ENCODE results near the gene SFMBT2. TPM values are rescaled to one million over a fixed set of nuclear protein-coding genes. Genes with fewer than 3 reads are reported as not detected.

SFMBT2 gene
- total RNA-seq, 1 donor, result 2.0 TPM

DNA sequence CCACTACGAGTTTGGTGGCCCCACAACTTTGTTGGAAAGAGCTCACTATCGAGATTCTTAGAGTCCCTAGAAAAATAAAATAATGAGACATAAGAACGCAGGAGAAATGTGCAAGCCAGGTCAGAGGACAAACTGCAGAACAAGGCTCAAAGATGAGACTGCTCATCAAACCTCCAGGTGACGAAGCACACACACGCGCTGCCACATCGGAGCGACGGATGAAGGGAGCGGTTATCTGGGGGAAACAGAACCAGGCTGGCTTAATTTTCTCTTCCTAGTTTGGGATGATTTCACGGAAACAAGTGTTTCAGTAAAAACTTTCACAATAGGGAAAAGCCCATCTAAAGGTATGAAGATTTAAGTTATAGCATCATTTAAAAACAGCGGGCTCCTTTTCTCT is 231.3 kb downstream of the SFMBT2 start:
- DNase-seq (ENCODE audit: low read depth), result no peak
- TF ChIP-seq, protein P1, sequence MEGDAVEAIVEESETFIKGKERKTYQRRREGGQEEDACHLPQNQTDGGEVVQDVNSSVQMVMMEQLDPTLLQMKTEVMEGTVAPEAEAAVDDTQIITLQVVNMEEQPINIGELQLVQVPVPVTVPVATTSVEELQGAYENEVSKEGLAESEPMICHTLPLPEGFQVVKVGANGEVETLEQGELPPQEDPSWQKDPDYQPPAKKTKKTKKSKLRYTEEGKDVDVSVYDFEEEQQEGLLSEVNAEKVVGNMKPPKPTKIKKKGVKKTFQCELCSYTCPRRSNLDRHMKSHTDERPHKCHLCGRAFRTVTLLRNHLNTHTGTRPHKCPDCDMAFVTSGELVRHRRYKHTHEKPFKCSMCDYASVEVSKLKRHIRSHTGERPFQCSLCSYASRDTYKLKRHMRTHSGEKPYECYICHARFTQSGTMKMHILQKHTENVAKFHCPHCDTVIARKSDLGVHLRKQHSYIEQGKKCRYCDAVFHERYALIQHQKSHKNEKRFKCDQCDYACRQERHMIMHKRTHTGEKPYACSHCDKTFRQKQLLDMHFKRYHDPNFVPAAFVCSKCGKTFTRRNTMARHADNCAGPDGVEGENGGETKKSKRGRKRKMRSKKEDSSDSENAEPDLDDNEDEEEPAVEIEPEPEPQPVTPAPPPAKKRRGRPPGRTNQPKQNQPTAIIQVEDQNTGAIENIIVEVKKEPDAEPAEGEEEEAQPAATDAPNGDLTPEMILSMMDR (IDR thresholded peaks at IDR 0.05; ENCODE audit: insufficient read depth, low read length), result no peak
- H3K4me3 ChIP-seq (ENCODE audit: low read depth, low read length), result no peak overlapping the region

DNA sequence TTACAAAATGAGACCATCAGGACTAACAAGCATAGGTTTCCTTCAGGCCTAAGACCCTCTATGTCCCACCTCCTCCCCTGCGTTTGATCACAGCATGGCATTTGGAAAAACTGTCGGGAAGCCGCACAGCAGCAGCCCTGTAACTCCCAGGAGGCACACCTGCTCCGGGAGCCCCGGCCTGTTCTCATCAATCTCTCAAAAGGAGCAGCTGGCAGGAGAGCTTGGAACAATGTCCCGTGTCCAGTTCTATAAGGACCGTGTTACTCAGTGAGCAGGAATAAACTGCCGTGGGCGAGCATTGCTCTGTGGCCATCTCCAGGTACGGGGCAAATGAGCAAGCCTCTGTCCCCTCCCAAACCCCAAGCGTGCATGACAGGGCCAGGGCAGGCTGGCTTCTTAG is 236.9 kb downstream of the SFMBT2 start:
- no peak overlapping the region for H3K4me3 ChIP-seq (ENCODE audit: low read depth, low read length)
- no peak for DNase-seq (ENCODE audit: low read depth)
- TF ChIP-seq, protein P1 (IDR thresholded peaks at IDR 0.05; ENCODE audit: insufficient read depth, low read length), result no peak

DNA sequence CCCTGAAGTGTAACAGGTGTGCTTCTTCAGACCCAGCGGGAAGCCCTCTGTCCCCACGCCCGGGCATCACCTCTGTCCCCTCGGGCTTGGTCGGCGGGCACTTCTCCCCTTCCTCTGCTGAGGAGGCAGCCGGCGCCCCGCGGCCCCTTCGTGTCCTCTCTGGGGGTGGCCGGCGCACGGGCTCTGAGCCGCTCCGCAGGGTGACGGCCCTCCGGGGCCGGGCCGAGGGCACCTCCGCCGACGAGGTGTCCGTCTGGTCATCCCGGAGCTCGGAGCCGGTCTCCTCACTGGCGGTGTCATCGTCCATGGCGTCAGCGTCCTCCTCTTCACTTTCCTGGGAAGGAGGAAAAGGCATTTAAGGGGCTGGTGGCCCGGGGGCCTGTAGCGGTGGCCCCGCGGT is 239.0 kb downstream of the SFMBT2 start:
- TF ChIP-seq, protein P1 (IDR thresholded peaks at IDR 0.05; ENCODE audit: insufficient read depth, low read length), result no peak
- no peak for DNase-seq (ENCODE audit: low read depth)
- H3K4me3 ChIP-seq (ENCODE audit: low read depth, low read length), result no peak overlapping the region

DNA sequence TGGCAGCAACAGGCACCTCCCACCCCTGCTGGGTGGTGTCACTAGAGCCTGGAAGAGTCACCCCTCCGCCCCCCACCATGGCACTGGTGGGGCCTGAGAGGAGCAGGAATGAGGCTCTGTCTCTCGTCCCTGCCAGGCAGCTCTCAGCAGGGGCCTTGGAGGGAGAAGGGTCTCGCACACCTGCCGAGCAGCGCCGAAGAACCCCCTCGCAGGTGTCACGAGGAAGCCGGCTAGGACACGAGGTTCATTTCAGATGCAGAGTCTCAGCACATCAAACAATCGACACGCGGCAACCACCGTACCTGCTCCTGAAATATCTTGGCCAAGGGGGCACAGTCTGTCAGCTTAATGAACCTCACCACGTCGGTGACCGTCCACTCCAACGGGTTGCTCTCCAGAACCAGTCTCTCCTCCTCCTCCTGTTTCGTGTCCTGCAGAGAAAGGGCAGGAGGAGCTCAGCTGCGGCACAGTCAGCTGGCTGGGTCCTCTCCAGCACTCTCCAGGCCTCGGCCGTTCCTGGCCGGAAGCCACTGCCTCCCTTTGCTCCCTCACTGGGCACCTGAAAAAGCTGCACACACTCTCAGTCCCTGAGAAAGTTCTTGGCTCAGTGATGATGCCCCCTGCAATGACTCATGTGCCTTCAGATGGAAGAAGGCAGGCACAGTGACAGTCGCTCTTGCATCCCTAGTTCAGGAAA is 240.1 kb downstream of the SFMBT2 start:
- no peak for DNase-seq (ENCODE audit: low read depth)
- no peak overlapping the region for H3K4me3 ChIP-seq (ENCODE audit: low read depth, low read length)
- TF ChIP-seq, protein P1 (IDR thresholded peaks at IDR 0.05; ENCODE audit: insufficient read depth, low read length), result no peak

DNA sequence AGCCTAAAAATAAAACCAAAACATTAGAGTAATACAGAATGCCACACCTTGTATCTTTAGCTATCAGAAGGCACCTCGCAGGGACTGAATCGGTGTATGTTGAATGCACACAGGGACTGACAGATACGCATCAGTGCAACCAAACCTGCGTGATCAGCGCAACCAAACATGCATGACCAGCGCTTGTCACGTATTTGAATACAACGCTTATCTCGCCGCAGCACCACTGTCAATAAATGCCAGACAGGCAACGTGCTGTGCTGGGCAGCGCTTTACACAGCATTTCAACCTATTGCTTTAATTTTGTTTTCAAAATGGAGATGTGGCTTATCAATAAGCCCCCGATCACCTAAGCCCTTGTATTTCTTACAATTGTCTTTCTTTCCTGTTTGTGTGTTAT is 242.4 kb downstream of the SFMBT2 start:
- no peak for DNase-seq (ENCODE audit: low read depth)
- TF ChIP-seq, protein P1 (IDR thresholded peaks at IDR 0.05; ENCODE audit: insufficient read depth, low read length), result no peak
- no peak overlapping the region for H3K4me3 ChIP-seq (ENCODE audit: low read depth, low read length)

DNA sequence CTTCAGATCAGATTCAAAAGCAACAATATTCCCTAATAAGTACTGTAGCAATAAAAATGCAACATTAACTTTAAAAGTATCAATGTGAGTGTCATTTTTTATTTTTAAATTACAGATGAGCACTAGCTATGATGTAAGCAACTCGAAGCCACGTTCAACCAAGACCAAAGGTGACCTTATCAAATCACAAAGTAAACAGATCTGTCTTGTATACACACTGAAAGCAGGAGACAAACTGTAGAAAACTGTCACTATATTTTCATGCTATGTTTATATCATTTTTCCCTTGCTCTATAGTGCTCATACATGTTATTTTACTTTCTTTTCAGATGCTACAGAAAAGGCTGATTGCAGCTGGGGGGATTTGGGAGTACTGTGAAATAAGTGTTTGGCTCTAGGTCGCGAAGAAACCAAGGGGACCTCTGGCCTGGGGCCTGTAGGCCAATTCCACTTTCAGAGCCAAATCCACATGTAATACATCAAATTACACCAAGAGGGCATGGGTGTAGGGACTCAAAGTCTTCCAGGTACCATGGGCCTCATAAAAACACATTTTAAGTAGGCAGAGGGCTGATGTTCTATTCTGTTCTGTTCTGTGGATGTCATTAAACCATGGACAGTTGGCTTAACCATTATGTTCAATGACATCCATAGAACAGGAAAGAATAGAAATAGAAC is 245.2 kb downstream of the SFMBT2 start:
- H3K4me3 ChIP-seq (ENCODE audit: low read depth, low read length), result no peak overlapping the region
- TF ChIP-seq, protein P1 (IDR thresholded peaks at IDR 0.05; ENCODE audit: insufficient read depth, low read length), result no peak
- DNase-seq (ENCODE audit: low read depth), result no peak
